ENCODE data around the gene FAM217A. TPM values are rescaled to one million over a fixed set of nuclear protein-coding genes. Genes with fewer than 3 reads are reported as not detected.

The FAM217A gene
- total RNA-seq, 4 donors from 2014 or later, result not detected

- no peaks in the 10 kb centered on the region for H3K27me3 ChIP-seq
- peak overlapping the region; percentile 65 to 82 for H3K4me3 ChIP-seq
- no peak for ATAC-seq
- no peaks in the 10 kb centered on the region for H3K36me3 ChIP-seq
- peaks cover 7 to 77% (median 35%) of the 10 kb centered on the region in 3 donors for H3K4me1 ChIP-seq
- H3K9me3 ChIP-seq, result no peaks in the 10 kb centered on the region
- 0 to 1% methylated on average over 11 of the region's 12 CpGs for WGBS, 2 donors (ENCODE audit: low coverage in 1 of 2)
- TF ChIP-seq CTCF (IDR thresholded peaks at IDR 0.05), result no peak
- TF ChIP-seq EP300 (IDR thresholded peaks at IDR 0.05), result no peak
- no peak for TF ChIP-seq POLR2AphosphoS5 (IDR thresholded peaks at IDR 0.05)
- no peak for TF ChIP-seq POLR2A (IDR thresholded peaks at IDR 0.05)
- H3K27ac ChIP-seq, result peak overlapping the region; percentile 92 to 99 (median 96)
Measured at GRCh38 chr6:4020822-4021132, 58.2 kb downstream of the FAM217A start.

- no peak for ATAC-seq
- Histone ChIP-seq H3K27ac (peak overlapping the region; percentile 94 to 98 (median 96)), H3K4me1 (peaks cover 7 to 75% (median 29%) of the 10 kb centered on the region in 3 donors)
Measured at GRCh38 chr6:4018924-4019236, 60.1 kb downstream of the FAM217A start.

More at GRCh38 chr6:4018924-4019236, 60.1 kb downstream of the FAM217A start:
- Histone ChIP-seq H3K4me3 (peak overlapping the region; percentile 74 to 89), H3K27me3 (no peaks in the 10 kb centered on the region), H3K9me3 (no peaks in the 10 kb centered on the region), H3K36me3 (no peaks in the 10 kb centered on the region)
- TF ChIP-seq CTCF (IDR thresholded peaks at IDR 0.05), result no peak
- TF ChIP-seq EP300 (IDR thresholded peaks at IDR 0.05), result no peak
- TF ChIP-seq POLR2A (IDR thresholded peaks at IDR 0.05), result no peak
- TF ChIP-seq POLR2AphosphoS5 (IDR thresholded peaks at IDR 0.05), result no peak
- WGBS, 2 donors (ENCODE audit: low coverage in 1 of 2), result 0 to 3% methylated on average over 8 of the region's 8 CpGs

Other genes starting within 250 kb of the FAM217A start
- 10 to 100 TPM; 14.7 to 23.7 (median 18.8) TPM for gene FAM50B, start 229.8 kb downstream of the FAM217A start, total RNA-seq
- 10 to 100 TPM; 44.0 to 87.3 (median 46.9) TPM for gene ECI2, start 56.4 kb upstream of the FAM217A start, total RNA-seq

Data from gastroesophageal sphincter (tissue), 4 donors.